NT2/D1 (cell line): ENCODE results near the gene CLEC19A.

Experiments used
- DNase-seq: peaks from one replicate; pipeline ENCODE4 v3.0.0-alpha.2; 2011; ENCODE audit warnings: low read depth, low spot score
- H3K27me3 ChIP-seq: 2 replicates; pipeline ENCODE4 v1.6.0; 2011; ENCODE audit warnings: mild to moderate bottlenecking; ENCODE audit not compliant: insufficient read length, insufficient read depth
- H3K36me3 ChIP-seq: 2 replicates; pipeline ENCODE4 v1.6.1; 2011; ENCODE audit warnings: mild to moderate bottlenecking, low read length, mixed read lengths; ENCODE audit not compliant: insufficient read depth, insufficient read length
- H3K4me1 ChIP-seq: 2 replicates; pipeline ENCODE4 v1.5.1; 2011; ENCODE audit not compliant: insufficient read depth, insufficient read length
- H3K4me3 ChIP-seq: 2 replicates; pipeline ENCODE4 v1.5.1; 2011; ENCODE audit warnings: low read depth; ENCODE audit not compliant: insufficient read length
- H3K9ac ChIP-seq: 2 replicates; pipeline ENCODE4 v1.6.0; 2011; ENCODE audit warnings: low read depth; ENCODE audit not compliant: insufficient read length
- H3K9me3 ChIP-seq: 2 replicates; pipeline ENCODE4 v1.5.1; 2011; ENCODE audit warnings: mild to moderate bottlenecking, low read length; ENCODE audit not compliant: insufficient read depth
- SUZ12 ChIP-seq: IDR thresholded peaks from 2 replicates; pipeline ENCODE4 v1.6.1; 2011; ENCODE audit not compliant: insufficient read length, insufficient read depth; ENCODE audit errors: extremely low read depth
- YY1 ChIP-seq: IDR thresholded peaks from 2 replicates; pipeline ENCODE4 v1.6.1; 2011; ENCODE audit not compliant: insufficient read length, insufficient read depth
- ZNF274 ChIP-seq: IDR thresholded peaks from 2 replicates; pipeline ENCODE4 v1.6.1; 2011; ENCODE audit warnings: mild to moderate bottlenecking, low read depth, low read length

CLEC19A gene

DNA sequence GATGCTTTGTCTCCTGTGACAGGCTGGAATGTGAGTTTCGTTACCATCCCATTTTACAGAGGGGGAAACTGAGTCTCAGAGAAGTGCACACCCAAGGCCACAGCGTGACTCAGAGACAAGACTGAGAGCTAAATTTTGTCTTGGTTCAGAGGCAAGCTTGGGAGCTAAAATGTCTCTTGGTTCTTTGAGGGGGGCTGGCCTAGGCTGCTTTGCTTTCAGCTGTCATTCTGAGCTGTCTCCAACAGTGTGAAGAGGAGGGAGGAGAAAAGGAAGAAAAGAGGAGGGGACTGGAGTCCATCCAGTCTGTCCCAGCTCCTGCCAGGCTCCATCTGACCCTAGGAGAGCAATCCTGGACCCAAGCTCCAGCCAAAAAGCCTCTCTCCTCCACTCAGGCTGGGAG is at the start of gene CLEC19A:
CLEC19A (plus strand) TSS at position 301 of the 400 bp plus-strand sequence. CDS start 121 bp downstream, outside the sequence.
- H3K27me3 ChIP-seq = no peaks in the 10 kb centered on the region
- peaks cover 17% of the 10 kb centered on the region for H3K4me1 ChIP-seq
- H3K9ac ChIP-seq = no peak within 1 kb of the TSS
- TF ChIP-seq SUZ12 = no peak
- no peak for TF ChIP-seq ZNF274
- TF ChIP-seq YY1 = no peak
- no peak for DNase-seq
- no peaks in the 10 kb centered on the region for H3K9me3 ChIP-seq
- no peaks in the 10 kb centered on the region for H3K36me3 ChIP-seq
- H3K4me3 ChIP-seq = no peak within 1 kb of the TSS

DNA sequence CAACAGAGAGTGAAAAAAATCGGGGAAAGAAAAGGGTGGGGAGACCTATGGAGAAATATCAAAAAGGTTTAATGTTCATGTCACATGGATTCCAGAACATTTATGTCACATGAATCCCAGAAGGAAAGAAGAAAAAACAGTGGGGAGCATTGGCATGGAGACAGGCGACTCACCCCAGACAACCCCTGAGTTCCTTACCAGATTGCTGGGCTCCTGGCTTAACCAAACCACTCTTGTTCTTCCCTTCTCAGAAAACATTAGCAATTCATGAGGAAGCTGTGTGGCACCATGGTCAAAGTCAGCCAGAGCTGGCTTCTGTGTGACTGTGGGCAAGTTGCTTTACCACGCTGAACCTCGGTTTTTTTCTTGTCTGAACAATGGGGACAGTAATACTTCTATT is 49.6 kb upstream of the CLEC19A start:
- Histone ChIP-seq H3K9me3 (peaks cover 28% of the 10 kb centered on the region), H3K4me3 (no peak overlapping the region), H3K9ac (no peak overlapping the region), H3K27me3 (no peaks in the 10 kb centered on the region), H3K4me1 (no peaks in the 10 kb centered on the region), H3K36me3 (no peaks in the 10 kb centered on the region)
- no peak for TF ChIP-seq YY1
- no peak for TF ChIP-seq ZNF274
- TF ChIP-seq SUZ12 = no peak
- DNase-seq = no peak

DNA sequence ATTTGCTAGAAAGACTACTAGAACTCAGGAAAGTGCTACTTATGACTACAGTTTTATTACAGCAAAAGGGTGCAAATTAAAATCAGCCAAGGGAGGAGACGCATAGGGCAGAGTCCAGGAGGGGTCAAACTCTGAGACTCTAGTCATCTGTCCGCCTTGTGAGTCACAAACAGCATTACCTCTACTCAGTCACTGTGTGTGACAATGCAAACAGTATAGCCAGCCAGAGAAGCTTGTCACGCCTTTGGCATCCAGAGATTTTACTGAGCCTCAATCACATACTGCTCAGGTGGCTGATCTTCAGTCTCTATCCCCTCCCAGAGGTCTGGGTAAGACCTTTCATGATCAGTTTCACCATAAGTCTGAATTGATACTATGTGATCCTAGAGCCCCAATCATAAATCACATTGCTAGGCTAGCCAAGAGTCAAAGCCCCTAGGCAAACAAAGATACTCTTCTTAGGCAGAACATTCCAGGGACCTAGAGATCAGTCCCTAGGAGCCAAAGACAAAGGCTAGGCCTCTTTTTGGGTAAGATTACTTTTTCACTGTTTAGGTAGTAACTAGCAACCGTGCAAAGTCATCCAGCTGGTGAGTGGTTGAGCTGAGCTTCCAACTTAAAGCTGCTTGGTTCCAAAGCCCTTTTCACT is 48.8 kb upstream of the CLEC19A start:
- no peaks in the 10 kb centered on the region for H3K4me1 ChIP-seq

DNA sequence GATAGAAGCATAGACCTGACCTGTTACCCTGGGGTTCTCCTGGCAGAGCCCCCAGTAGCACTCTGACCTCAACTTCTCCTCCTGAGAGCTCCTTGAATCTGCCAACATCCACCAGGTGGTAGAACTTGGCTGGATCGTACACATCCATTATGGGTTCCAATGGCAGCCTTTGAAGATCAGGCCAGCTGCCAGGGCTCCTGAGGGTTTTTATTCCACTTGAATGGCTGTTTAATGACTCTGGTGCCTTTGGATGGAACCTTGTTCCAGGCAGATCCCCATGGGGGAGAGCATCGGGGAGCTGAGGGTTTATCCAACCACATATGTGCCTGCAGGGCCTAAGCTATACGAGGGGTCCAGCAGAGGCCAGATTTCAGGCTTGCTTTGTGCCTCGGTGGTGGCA is 47.1 kb upstream of the CLEC19A start:
- no peaks in the 10 kb centered on the region for H3K4me1 ChIP-seq
- no peak overlapping the region for H3K4me3 ChIP-seq
- H3K27me3 ChIP-seq = no peaks in the 10 kb centered on the region
- H3K9me3 ChIP-seq = peaks cover 28% of the 10 kb centered on the region
- no peak overlapping the region for H3K9ac ChIP-seq
- no peaks in the 10 kb centered on the region for H3K36me3 ChIP-seq
- TF ChIP-seq ZNF274 = no peak
- no peak for TF ChIP-seq SUZ12
- TF ChIP-seq YY1 = no peak
- DNase-seq = no peak

More for the DNA sequence above, 48.8 kb upstream of the CLEC19A start:
- no peaks in the 10 kb centered on the region for H3K36me3 ChIP-seq
- no peak overlapping the region for H3K4me3 ChIP-seq
- H3K9me3 ChIP-seq = peaks cover 28% of the 10 kb centered on the region
- TF ChIP-seq YY1 (no peak), SUZ12 (no peak), ZNF274 (no peak)
- H3K9ac ChIP-seq = no peak overlapping the region
- H3K27me3 ChIP-seq = no peaks in the 10 kb centered on the region
- no peak for DNase-seq

DNA sequence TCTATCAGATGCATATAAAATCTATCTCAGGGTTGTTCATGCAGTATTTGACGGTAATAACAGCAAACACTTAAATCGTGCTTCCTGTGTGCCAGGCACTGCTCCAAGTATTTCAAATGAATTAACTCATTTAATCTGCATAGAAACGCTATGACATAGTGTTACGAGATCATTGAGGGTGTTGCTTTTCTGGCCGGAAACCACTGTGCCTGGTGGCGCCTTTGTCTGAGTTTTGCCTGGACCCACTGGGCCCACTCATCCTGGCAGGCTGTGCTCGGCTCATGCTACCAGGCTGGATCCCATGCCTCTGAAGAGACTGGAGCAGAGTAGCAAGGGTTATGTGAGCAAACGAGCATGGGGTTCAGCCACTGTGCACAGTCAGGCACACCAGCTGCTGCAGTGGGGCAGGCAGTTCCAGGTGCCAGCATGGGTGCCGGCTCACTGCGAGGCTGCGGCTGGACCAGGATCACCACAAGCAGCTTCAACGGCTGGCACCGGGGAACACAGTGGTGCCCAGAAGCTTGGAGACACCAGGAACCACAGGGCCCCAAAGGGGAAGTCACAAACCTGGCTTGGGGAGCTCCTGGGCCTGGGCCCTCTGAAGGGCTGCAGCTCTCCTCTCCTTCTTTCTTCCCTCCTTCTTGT is 45.9 kb upstream of the CLEC19A start:
- H3K9me3 ChIP-seq = peaks cover 27% of the 10 kb centered on the region
- no peaks in the 10 kb centered on the region for H3K27me3 ChIP-seq
- no peaks in the 10 kb centered on the region for H3K36me3 ChIP-seq
- no peaks in the 10 kb centered on the region for H3K4me1 ChIP-seq
- no peak overlapping the region for H3K9ac ChIP-seq
- no peak overlapping the region for H3K4me3 ChIP-seq
- no peak for DNase-seq
- TF ChIP-seq YY1 (no peak), SUZ12 (no peak), ZNF274 (no peak)

DNA sequence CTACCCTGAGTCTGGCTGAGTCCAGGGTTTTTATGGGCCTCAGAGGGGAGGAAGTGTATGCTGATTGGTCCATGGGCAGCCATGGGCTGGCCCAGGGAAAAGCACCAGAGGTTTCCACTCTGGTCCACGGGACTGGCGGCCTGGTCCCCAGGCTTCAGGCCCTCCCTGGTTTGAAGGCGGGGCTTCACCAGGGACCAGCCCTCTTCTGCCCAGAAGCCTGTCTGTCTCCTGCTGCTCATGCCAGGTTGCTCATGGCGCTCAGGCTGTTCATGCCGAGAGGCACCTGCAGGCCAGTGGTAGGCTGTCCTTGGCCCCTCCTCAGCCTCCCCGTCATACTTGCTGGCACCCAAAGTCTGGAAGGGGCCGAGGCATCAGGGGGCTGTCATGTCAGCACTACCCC is 45.0 kb upstream of the CLEC19A start:
- H3K9ac ChIP-seq = no peak overlapping the region
- peaks cover 19% of the 10 kb centered on the region for H3K9me3 ChIP-seq
- no peak for DNase-seq
- no peaks in the 10 kb centered on the region for H3K27me3 ChIP-seq
- H3K4me1 ChIP-seq = no peaks in the 10 kb centered on the region
- no peaks in the 10 kb centered on the region for H3K36me3 ChIP-seq
- H3K4me3 ChIP-seq = no peak overlapping the region
- TF ChIP-seq YY1 = no peak
- no peak for TF ChIP-seq SUZ12
- no peak for TF ChIP-seq ZNF274

DNA sequence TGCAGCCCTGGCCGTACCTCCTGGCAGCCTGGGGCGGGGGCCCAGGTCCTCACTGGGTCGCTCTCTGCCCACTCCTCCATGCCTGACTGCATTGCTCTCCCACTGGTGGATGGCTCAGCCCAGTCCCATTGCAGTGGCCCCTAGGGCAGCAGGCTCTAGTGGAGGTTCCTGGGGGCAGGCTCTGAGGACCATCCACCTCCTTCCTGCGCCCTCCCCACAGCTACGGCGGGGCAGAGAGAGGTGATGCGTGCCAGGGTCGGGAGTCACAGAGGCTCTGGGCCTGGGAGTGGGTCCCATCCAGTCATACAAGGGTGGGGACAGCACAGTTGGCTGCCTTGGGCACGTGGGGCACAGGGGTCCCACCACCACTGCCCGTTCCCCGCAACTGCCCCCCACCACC is 44.0 kb upstream of the CLEC19A start:
- no peak overlapping the region for H3K9ac ChIP-seq
- no peak for DNase-seq
- no peaks in the 10 kb centered on the region for H3K27me3 ChIP-seq
- TF ChIP-seq SUZ12 (no peak), YY1 (no peak), ZNF274 (no peak)
- H3K4me1 ChIP-seq = no peaks in the 10 kb centered on the region
- H3K9me3 ChIP-seq = peaks cover 13% of the 10 kb centered on the region; the same call in 1 of the 2 replicates
- no peak overlapping the region for H3K4me3 ChIP-seq
- H3K36me3 ChIP-seq = no peaks in the 10 kb centered on the region
